H9 (cell line): ENCODE measurements around the gene CLEC14A. TPM values are rescaled to one million over a fixed set of nuclear protein-coding genes. Genes with fewer than 3 reads are reported as not detected.

Experiments
- DNase-seq: peaks from one replicate; pipeline ENCODE4 v3.0.0-alpha.2; 2017
- H2AFZ ChIP-seq: one replicate; pipeline ENCODE4 v1.6.1; 2013; ENCODE audit warnings: mild to moderate bottlenecking, low read length, control low read depth, moderate library complexity
- H2AK5ac ChIP-seq: 2 replicates; pipeline ENCODE4 v1.6.1; 2013; ENCODE audit warnings: low read length, control low read depth, mixed read lengths; ENCODE audit not compliant: insufficient read length
- H2BK120ac ChIP-seq: one replicate; pipeline ENCODE4 v1.6.1; 2013; ENCODE audit warnings: low read depth, mild to moderate bottlenecking, low read length, control low read depth, inconsistent platforms; ENCODE audit not compliant: poor library complexity, severe bottlenecking
- H2BK12ac ChIP-seq: 2 replicates; pipeline ENCODE4 v1.6.1; 2013; ENCODE audit warnings: low read length, control low read depth, mixed read lengths, low read depth; ENCODE audit not compliant: insufficient read length
- H2BK15ac ChIP-seq: 2 replicates; pipeline ENCODE4 v1.6.1; 2013; ENCODE audit warnings: low read depth, low read length, control low read depth
- H2BK20ac ChIP-seq: one replicate; pipeline ENCODE4 v1.6.1; 2013; ENCODE audit warnings: low read depth, mild to moderate bottlenecking, low read length, control low read depth, inconsistent platforms; ENCODE audit not compliant: poor library complexity, severe bottlenecking
- H2BK5ac ChIP-seq: 2 replicates; pipeline ENCODE4 v1.6.1; 2013; ENCODE audit warnings: low read length, control low read depth, mixed read lengths; ENCODE audit not compliant: insufficient read length
- H3K14ac ChIP-seq: 2 replicates; pipeline ENCODE4 v1.6.1; 2013; ENCODE audit warnings: low read length, control low read depth; ENCODE audit not compliant: insufficient read depth
- H3K18ac ChIP-seq: 2 replicates; pipeline ENCODE4 v1.6.1; 2013; ENCODE audit warnings: low read depth, mild to moderate bottlenecking, mixed read lengths, low read length, control low read depth; ENCODE audit not compliant: insufficient read length
- H3K23ac ChIP-seq: 2 replicates; pipeline ENCODE4 v1.6.1; 2013; ENCODE audit warnings: low read length, control low read depth, mixed read lengths, low read depth; ENCODE audit not compliant: insufficient read length
- H3K23me2 ChIP-seq: 2 replicates; pipeline ENCODE4 v1.6.1; 2013; ENCODE audit warnings: low read depth, mild to moderate bottlenecking, mixed read lengths, low read length, control low read depth; ENCODE audit not compliant: insufficient read length, poor library complexity, severe bottlenecking
- H3K27ac ChIP-seq: 2 replicates; pipeline ENCODE4 v1.5.1; 2013; ENCODE audit warnings: low read length, control low read depth, mixed read lengths, low read depth; ENCODE audit not compliant: insufficient read length
- H3K27me3 ChIP-seq: 2 replicates; pipeline ENCODE4 v1.6.1; 2013; ENCODE audit warnings: low read length, control low read depth, inconsistent platforms; ENCODE audit not compliant: insufficient read depth
- H3K4ac ChIP-seq: 2 replicates; pipeline ENCODE4 v1.6.1; 2013; ENCODE audit warnings: low read depth, mild to moderate bottlenecking, control low read depth, inconsistent platforms, low read length, moderate library complexity
- H3K4me1 ChIP-seq: 2 replicates; pipeline ENCODE4 v1.6.1; 2013; ENCODE audit warnings: low read length, control low read depth, inconsistent platforms; ENCODE audit not compliant: insufficient read depth
- H3K4me2 ChIP-seq: 2 replicates; pipeline ENCODE4 v1.6.1; 2013; ENCODE audit warnings: low read length, control low read depth, mixed read lengths; ENCODE audit not compliant: insufficient read length, insufficient read depth
- H3K56ac ChIP-seq: 2 replicates; pipeline ENCODE4 v1.6.1; 2013; ENCODE audit warnings: low read depth, mild to moderate bottlenecking, mixed read lengths, low read length, control low read depth; ENCODE audit not compliant: insufficient read length
- H3K79me1 ChIP-seq: 2 replicates; pipeline ENCODE4 v1.6.1; 2013; ENCODE audit warnings: low read depth, mild to moderate bottlenecking, moderate library complexity, low read length, control low read depth, inconsistent platforms; ENCODE audit not compliant: insufficient read depth, poor library complexity, severe bottlenecking
- H3K79me2 ChIP-seq: 2 replicates; pipeline ENCODE4 v1.6.1; 2013; ENCODE audit warnings: low read length, control low read depth, inconsistent platforms; ENCODE audit not compliant: insufficient read depth
- H3K9ac ChIP-seq: 2 replicates; pipeline ENCODE4 v1.6.1; 2013; ENCODE audit warnings: low read length, control low read depth, mixed read lengths; ENCODE audit not compliant: insufficient read length; ENCODE audit errors: extremely low read depth
- H3K9me3 ChIP-seq: one replicate; pipeline ENCODE4 v1.6.1; 2013; ENCODE audit warnings: low read depth, low read length, inconsistent platforms; ENCODE audit not compliant: control insufficient read depth
- H3T11ph ChIP-seq: one replicate; pipeline ENCODE4 v1.6.1; 2013; ENCODE audit warnings: mild to moderate bottlenecking, low read length, control low read depth, inconsistent platforms
- H4K20me1 ChIP-seq: one replicate; pipeline ENCODE4 v1.6.1; 2013; ENCODE audit not compliant: control insufficient read depth, insufficient read length, insufficient read depth
- H4K5ac ChIP-seq: 2 replicates; pipeline ENCODE4 v1.6.1; 2013; ENCODE audit warnings: low read depth, mild to moderate bottlenecking, mixed read lengths, low read length, control low read depth; ENCODE audit not compliant: insufficient read length
- H4K8ac ChIP-seq: replicated peaks from 2 replicates; pipeline ENCODE4 v1.6.1; 2013; ENCODE audit warnings: low read length, control low read depth, mixed read lengths, low read depth; ENCODE audit not compliant: insufficient read length
- H4K91ac ChIP-seq: 2 replicates; pipeline ENCODE4 v1.6.1; 2013; ENCODE audit warnings: low read depth, mild to moderate bottlenecking, moderate library complexity, mixed read lengths, low read length, control low read depth; ENCODE audit not compliant: insufficient read length
- H3K27ac Mint-ChIP-seq, 3 experiments: 2 replicates in 2 of 3; 3 replicates in 1 of 3; pipeline ENCODE4 v1.8.0; 2020 to 2021; ENCODE audit warnings: mixed read lengths in 3 of 3, mild to moderate bottlenecking in 1 of 3, moderate library complexity in 1 of 3
- H3K27me3 Mint-ChIP-seq: 2 replicates; pipeline ENCODE4 v1.8.0; 2021; ENCODE audit warnings: low read depth, mild to moderate bottlenecking, moderate library complexity, mixed read lengths
- H3K36me3 Mint-ChIP-seq, 3 experiments: 2 replicates in 2 of 3; 3 replicates in 1 of 3; pipeline ENCODE4 v1.8.0; 2020 to 2021; ENCODE audit warnings: low read depth in 3 of 3, mixed read lengths in 3 of 3; ENCODE audit not compliant: insufficient read depth in 1 of 3
- H3K4me1 Mint-ChIP-seq, 2 experiments: 2 replicates each; pipeline ENCODE4 v1.8.0; 2020; ENCODE audit warnings: mixed read lengths in 2 of 2
- H3K4me3 Mint-ChIP-seq, 2 experiments: 2 replicates in 1 of 2; 3 replicates in 1 of 2; pipeline ENCODE4 v1.8.0; 2020 to 2021; ENCODE audit warnings: mild to moderate bottlenecking in 2 of 2, mixed read lengths in 2 of 2, moderate library complexity in 1 of 2
- H3K9me3 Mint-ChIP-seq, 2 experiments: 2 replicates in 1 of 2; 3 replicates in 1 of 2; pipeline ENCODE4 v1.8.0; 2020; ENCODE audit warnings: mild to moderate bottlenecking in 2 of 2, mixed read lengths in 2 of 2, moderate library complexity in 1 of 2
- WGBS: extraction: QIAGEN DNeasy Blood & Tissue Kit; methylation state at CpG from one replicate; pipeline ENCODE4 v1.1.7; 2013; ENCODE audit warnings: missing lambda C conversion rate, low lambda C conversion rate, mixed read lengths; ENCODE audit not compliant: insufficient read length; ENCODE audit errors: extremely low coverage; 5-methylcytosine and 5-hydroxymethylcytosine counted together
- total RNA-seq: library from RNA; stranded (reverse); gene quantifications from 2 replicates; pipeline ENCODE4 v1.2.1, GENCODE V29; 2021
- TF ChIP-seq, protein P1 (sequence below): fragments of 200-600 bp; sonication (generic); conservative IDR thresholded peaks from 3 replicates; pipeline ENCODE4 v1.8.0; 2021; ENCODE audit warnings: antibody characterized with exemption, mild to moderate bottlenecking

CLEC14A gene
- total RNA-seq, 1 experiment from 2014 or later = not detected

DNA sequence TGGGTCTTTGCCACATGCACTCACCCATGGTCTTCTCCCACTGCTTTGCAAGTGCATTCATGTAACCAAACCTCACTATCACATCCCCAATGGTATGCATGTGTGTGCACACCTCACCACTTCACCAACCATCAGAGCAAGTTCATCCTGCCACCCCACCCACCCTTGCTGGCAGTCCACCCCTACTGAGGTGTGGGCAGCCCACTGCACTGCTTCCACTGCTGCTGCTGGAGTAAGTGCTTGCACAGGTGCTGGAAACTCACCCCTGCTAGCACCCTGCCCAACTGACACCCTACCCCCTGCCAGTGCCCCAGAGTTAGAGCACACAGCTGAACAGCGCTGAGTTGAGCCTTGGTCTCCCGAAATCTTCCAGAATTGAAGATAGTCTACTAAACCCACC lies 46.1 kb upstream of the CLEC14A start:
- Histone ChIP-seq H2AFZ (no peak overlapping the region), H4K91ac (no peak overlapping the region), H3T11ph (no peak overlapping the region), H3K79me1 (no peaks in the 10 kb centered on the region), H3K23me2 (no peaks in the 10 kb centered on the region), H3K4ac (no peak overlapping the region), H3K27me3 (no peaks in the 10 kb centered on the region), H2BK120ac (no peak overlapping the region), H3K9me3 (no peaks in the 10 kb centered on the region), H3K4me2 (no peak overlapping the region), H3K79me2 (no peaks in the 10 kb centered on the region), H2BK15ac (no peak overlapping the region), H4K20me1 (no peaks in the 10 kb centered on the region), H3K9ac (no peak overlapping the region), H2BK20ac (no peak overlapping the region), H4K5ac (no peak overlapping the region), H3K23ac (no peak overlapping the region), H2BK5ac (no peak overlapping the region), H3K18ac (no peak overlapping the region), H2AK5ac (no peak overlapping the region), H3K14ac (no peak overlapping the region), H3K56ac (no peak overlapping the region), H3K27ac (no peak overlapping the region), H2BK12ac (no peak overlapping the region), H4K8ac (no peak overlapping the region), H3K4me1 (no peaks in the 10 kb centered on the region)
- no peak for DNase-seq
- WGBS = no CpG with 5 or more reads among the region's 2 CpGs
- peaks cover 0 to 2% of the 10 kb centered on the region in 2 experiments; a peak in 1 of 5 replicates for H3K9me3 Mint-ChIP-seq
- H3K27ac Mint-ChIP-seq = no peak overlapping the region
- no peak overlapping the region for H3K4me3 Mint-ChIP-seq
- H3K4me1 Mint-ChIP-seq = peaks cover 0 to 8% of the 10 kb centered on the region in 2 experiments; a peak in 2 of 4 replicates
- H3K27me3 Mint-ChIP-seq = peaks cover 55% of the 10 kb centered on the region
- H3K36me3 Mint-ChIP-seq = no peaks in the 10 kb centered on the region
- TF ChIP-seq, protein P1, sequence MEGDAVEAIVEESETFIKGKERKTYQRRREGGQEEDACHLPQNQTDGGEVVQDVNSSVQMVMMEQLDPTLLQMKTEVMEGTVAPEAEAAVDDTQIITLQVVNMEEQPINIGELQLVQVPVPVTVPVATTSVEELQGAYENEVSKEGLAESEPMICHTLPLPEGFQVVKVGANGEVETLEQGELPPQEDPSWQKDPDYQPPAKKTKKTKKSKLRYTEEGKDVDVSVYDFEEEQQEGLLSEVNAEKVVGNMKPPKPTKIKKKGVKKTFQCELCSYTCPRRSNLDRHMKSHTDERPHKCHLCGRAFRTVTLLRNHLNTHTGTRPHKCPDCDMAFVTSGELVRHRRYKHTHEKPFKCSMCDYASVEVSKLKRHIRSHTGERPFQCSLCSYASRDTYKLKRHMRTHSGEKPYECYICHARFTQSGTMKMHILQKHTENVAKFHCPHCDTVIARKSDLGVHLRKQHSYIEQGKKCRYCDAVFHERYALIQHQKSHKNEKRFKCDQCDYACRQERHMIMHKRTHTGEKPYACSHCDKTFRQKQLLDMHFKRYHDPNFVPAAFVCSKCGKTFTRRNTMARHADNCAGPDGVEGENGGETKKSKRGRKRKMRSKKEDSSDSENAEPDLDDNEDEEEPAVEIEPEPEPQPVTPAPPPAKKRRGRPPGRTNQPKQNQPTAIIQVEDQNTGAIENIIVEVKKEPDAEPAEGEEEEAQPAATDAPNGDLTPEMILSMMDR = no peak
